ENCODE results near the gene SLC22A6.

Gene SLC22A6

DNA sequence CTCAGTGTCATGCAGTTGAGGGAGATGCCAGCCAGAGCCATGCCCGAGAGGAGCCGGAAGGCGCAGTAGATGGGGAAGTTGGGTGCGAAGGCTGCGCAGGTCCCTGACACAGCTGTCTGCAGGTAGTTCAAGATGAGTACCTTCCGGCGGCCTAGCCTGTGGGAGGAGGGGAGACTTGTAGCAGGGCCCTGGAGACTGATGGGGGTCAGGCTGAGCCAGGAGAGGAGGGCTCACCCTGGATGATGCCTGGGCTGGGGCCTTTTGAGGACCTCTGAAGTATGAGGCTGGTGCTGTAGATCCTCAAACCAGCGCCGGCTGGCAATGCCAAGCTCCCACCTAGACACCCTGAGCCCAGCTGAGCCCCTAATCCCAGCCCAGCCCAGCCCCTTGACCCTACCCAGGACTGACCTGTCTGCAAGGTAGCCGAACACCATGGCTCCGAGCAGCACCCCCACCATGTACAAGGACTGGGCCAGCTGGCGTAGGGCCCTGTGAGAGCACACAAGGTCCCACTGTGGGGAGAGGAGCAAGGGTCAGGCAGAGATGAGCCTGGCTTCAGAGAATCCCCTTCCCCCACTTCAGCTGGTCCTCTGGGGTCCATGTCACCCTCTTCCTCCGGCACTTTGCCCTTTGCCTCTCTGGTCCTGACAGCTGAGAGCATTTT, 1.1 kb downstream of the SLC22A6 start:
- Histone ChIP-seq H3K9me3 (ENCODE audit: insufficient read depth, low read depth, low read length) (no peaks in the 10 kb centered on the region), H2AFZ (ENCODE audit: low read length) (no peak overlapping the region), H3K4me3 (ENCODE audit: low read length, poor library complexity, severe bottlenecking) (no peak overlapping the region), H3K79me2 (ENCODE audit: insufficient read depth, low read length) (no peaks in the 10 kb centered on the region), H3F3A (ENCODE audit: low read depth) (no peaks in the 10 kb centered on the region), H3K9me2 (replicated peaks; ENCODE audit: low read depth, low read length) (no peaks in the 10 kb centered on the region), H3K4me2 (ENCODE audit: low read depth, low read length, poor library complexity, severe bottlenecking) (no peak overlapping the region), H3K4me1 (ENCODE audit: insufficient read depth, low read length, poor library complexity, severe bottlenecking) (no peaks in the 10 kb centered on the region), H3K9ac (ENCODE audit: low read depth, low read length, poor library complexity, severe bottlenecking) (no peak overlapping the region), H4K20me1 (ENCODE audit: insufficient read depth, low read length, poor library complexity, severe bottlenecking) (no peaks in the 10 kb centered on the region), H3K27me3 (ENCODE audit: insufficient read depth, low read length, poor library complexity, severe bottlenecking) (no peaks in the 10 kb centered on the region), H3K36me3 (ENCODE audit: insufficient read depth, low read length) (no peaks in the 10 kb centered on the region)
- TF ChIP-seq, protein P1, sequence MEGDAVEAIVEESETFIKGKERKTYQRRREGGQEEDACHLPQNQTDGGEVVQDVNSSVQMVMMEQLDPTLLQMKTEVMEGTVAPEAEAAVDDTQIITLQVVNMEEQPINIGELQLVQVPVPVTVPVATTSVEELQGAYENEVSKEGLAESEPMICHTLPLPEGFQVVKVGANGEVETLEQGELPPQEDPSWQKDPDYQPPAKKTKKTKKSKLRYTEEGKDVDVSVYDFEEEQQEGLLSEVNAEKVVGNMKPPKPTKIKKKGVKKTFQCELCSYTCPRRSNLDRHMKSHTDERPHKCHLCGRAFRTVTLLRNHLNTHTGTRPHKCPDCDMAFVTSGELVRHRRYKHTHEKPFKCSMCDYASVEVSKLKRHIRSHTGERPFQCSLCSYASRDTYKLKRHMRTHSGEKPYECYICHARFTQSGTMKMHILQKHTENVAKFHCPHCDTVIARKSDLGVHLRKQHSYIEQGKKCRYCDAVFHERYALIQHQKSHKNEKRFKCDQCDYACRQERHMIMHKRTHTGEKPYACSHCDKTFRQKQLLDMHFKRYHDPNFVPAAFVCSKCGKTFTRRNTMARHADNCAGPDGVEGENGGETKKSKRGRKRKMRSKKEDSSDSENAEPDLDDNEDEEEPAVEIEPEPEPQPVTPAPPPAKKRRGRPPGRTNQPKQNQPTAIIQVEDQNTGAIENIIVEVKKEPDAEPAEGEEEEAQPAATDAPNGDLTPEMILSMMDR (conservative IDR thresholded peaks at IDR 0.05; ENCODE audit: low read length) = no peak
- TF ChIP-seq EZH2phosphoT487 (IDR thresholded peaks at IDR 0.05; ENCODE audit: borderline replicate concordance) = no peak

DNA sequence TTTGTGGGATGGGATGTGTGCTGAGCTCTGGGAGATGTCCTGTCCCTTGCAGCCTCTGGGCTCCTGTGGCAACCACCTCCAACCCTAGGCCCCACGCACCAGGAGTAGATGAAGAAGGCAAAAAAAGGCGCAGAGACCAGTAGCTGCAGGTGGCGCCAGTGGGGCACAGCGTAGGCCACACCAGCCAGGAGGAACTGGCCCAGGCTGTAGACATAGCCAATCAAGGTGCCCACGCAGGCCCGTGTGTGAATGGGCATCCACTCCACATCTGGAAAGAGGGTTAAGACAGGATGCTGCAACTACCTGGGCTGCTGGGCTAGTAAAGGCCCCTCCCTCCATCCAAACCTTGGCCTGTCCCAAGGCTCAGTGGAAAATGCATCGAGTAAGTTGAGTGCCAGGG, 3.0 kb downstream of the SLC22A6 start:
- no peak overlapping the region for H2AFZ ChIP-seq (ENCODE audit: low read length)
- H3K9me3 ChIP-seq (ENCODE audit: insufficient read depth, low read depth, low read length) = no peaks in the 10 kb centered on the region
- no peaks in the 10 kb centered on the region for H3K4me1 ChIP-seq (ENCODE audit: insufficient read depth, low read length, poor library complexity, severe bottlenecking)
- H3K9me2 ChIP-seq (replicated peaks; ENCODE audit: low read depth, low read length) = no peaks in the 10 kb centered on the region
- H3F3A ChIP-seq (ENCODE audit: low read depth) = no peaks in the 10 kb centered on the region
- TF ChIP-seq, protein P1 (conservative IDR thresholded peaks at IDR 0.05; ENCODE audit: low read length) = peak; percentile 14; the same call in 1 of the 2 replicates
- TF ChIP-seq EZH2phosphoT487 (IDR thresholded peaks at IDR 0.05; ENCODE audit: borderline replicate concordance) = no peak
- H3K4me3 ChIP-seq (ENCODE audit: low read length, poor library complexity, severe bottlenecking) = no peak overlapping the region
- no peaks in the 10 kb centered on the region for H4K20me1 ChIP-seq (ENCODE audit: insufficient read depth, low read length, poor library complexity, severe bottlenecking)
- H3K27me3 ChIP-seq (ENCODE audit: insufficient read depth, low read length, poor library complexity, severe bottlenecking) = no peaks in the 10 kb centered on the region
- no peak overlapping the region for H3K9ac ChIP-seq (ENCODE audit: low read depth, low read length, poor library complexity, severe bottlenecking)
- no peaks in the 10 kb centered on the region for H3K36me3 ChIP-seq (ENCODE audit: insufficient read depth, low read length)
- no peak overlapping the region for H3K4me2 ChIP-seq (ENCODE audit: low read depth, low read length, poor library complexity, severe bottlenecking)
- no peaks in the 10 kb centered on the region for H3K79me2 ChIP-seq (ENCODE audit: insufficient read depth, low read length)

DNA sequence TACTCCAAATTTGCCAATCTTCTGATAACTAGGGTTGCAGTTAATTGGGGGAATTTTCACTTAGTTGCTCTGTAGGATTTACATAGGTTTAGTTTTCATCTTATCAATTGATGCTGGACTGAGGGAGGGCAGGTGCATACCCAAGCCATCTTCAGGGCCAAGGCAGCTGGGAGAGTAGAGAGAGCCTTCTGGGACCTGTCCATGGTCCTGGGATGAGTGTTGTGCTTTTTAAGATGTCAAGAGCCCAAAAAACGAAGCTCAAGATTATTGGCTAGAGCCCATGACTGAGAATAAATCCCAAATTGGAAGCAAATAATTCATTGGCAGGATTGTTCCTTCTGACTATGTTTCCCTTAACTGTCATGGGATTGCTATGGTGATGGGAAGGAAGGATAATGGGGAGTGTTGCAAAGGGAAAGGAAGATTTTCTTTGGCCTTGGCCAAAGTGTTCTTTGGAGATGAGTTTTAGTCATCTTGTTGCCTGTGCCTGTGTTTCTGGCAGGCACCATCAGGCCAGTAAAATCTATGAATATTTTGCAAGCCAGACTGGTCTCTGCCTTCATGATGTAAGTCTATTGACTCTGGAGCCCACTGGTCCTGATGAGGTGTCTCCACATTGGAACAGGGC, 4.5 kb downstream of the SLC22A6 start:
- Histone ChIP-seq H3K4me1 (ENCODE audit: insufficient read depth, low read length, poor library complexity, severe bottlenecking) (no peaks in the 10 kb centered on the region), H2AFZ (ENCODE audit: low read length) (no peak overlapping the region), H3K9me3 (ENCODE audit: insufficient read depth, low read depth, low read length) (no peaks in the 10 kb centered on the region)

More for the DNA sequence above, 4.5 kb downstream of the SLC22A6 start:
- no peaks in the 10 kb centered on the region for H3K79me2 ChIP-seq (ENCODE audit: insufficient read depth, low read length)
- H3K4me3 ChIP-seq (ENCODE audit: low read length, poor library complexity, severe bottlenecking) = no peak overlapping the region
- H3K36me3 ChIP-seq (ENCODE audit: insufficient read depth, low read length) = no peaks in the 10 kb centered on the region
- no peak overlapping the region for H3K4me2 ChIP-seq (ENCODE audit: low read depth, low read length, poor library complexity, severe bottlenecking)
- H4K20me1 ChIP-seq (ENCODE audit: insufficient read depth, low read length, poor library complexity, severe bottlenecking) = no peaks in the 10 kb centered on the region
- no peaks in the 10 kb centered on the region for H3F3A ChIP-seq (ENCODE audit: low read depth)
- H3K9me2 ChIP-seq (replicated peaks; ENCODE audit: low read depth, low read length) = no peaks in the 10 kb centered on the region
- H3K27me3 ChIP-seq (ENCODE audit: insufficient read depth, low read length, poor library complexity, severe bottlenecking) = no peaks in the 10 kb centered on the region
- TF ChIP-seq, protein P1 (conservative IDR thresholded peaks at IDR 0.05; ENCODE audit: low read length) = no peak
- no peak for TF ChIP-seq EZH2phosphoT487 (IDR thresholded peaks at IDR 0.05; ENCODE audit: borderline replicate concordance)
- H3K9ac ChIP-seq (ENCODE audit: low read depth, low read length, poor library complexity, severe bottlenecking) = no peak overlapping the region

Data from Loucy (cell line).